CD14-positive monocyte (primary cell): Measurements from ENCODE around the gene DEFB129. TPM values are rescaled to one million over a fixed set of nuclear protein-coding genes. Genes with fewer than 3 reads are reported as not detected.

Source experiments
- DNase-seq, 3 donors: peaks; one replicate each; pipeline ENCODE4 v3.0.0-alpha.2; 2011 to 2022
- H2AFZ ChIP-seq: 2 replicates; pipeline ENCODE4 v1.6.0; 2012; ENCODE audit warnings: mild to moderate bottlenecking, low read depth, low read length, inconsistent platforms; ENCODE audit not compliant: insufficient read depth, poor library complexity, severe bottlenecking
- H3K27ac ChIP-seq, 2 donors: 1 replicate in 1 of 2; 2 replicates in 1 of 2; pipeline ENCODE4 v1.5.1; 2012 to 2013; ENCODE audit warnings: low read length in 2 of 2, control low read depth in 1 of 2, inconsistent platforms in 1 of 2, low read depth in 1 of 2, mild to moderate bottlenecking in 1 of 2
- H3K27me3 ChIP-seq, 2 donors: one replicate each; pipeline versions ENCODE4 v1.6.0 to v1.6.1; 2011 to 2013; ENCODE audit warnings: low read length in 2 of 2; ENCODE audit not compliant: control insufficient read depth in 2 of 2, insufficient read depth in 2 of 2
- H3K36me3 ChIP-seq, 2 donors: replicated peaks in 1 of 2; 1 replicate in 1 of 2; 2 replicates in 1 of 2; pipeline versions ENCODE4 v1.5.1 to v1.6.1; 2012 to 2013; ENCODE audit warnings: low read length in 2 of 2, control low read depth in 1 of 2, inconsistent platforms in 1 of 2, mild to moderate bottlenecking in 1 of 2; ENCODE audit not compliant: insufficient read depth in 2 of 2, control insufficient read depth in 1 of 2
- H3K4me1 ChIP-seq, 2 donors: 1 replicate in 1 of 2; 2 replicates in 1 of 2; pipeline versions ENCODE4 v1.5.1 to v1.6.1; 2012 to 2013; ENCODE audit warnings: low read length in 2 of 2, control low read depth in 1 of 2, inconsistent platforms in 1 of 2, mild to moderate bottlenecking in 1 of 2, moderate library complexity in 1 of 2; ENCODE audit not compliant: insufficient read depth in 2 of 2, control insufficient read depth in 1 of 2
- H3K4me2 ChIP-seq: replicated peaks from 2 replicates; pipeline ENCODE3; 2012; ENCODE audit warnings: low read length, moderate library complexity, mild to moderate bottlenecking; ENCODE audit not compliant: poor library complexity, severe bottlenecking; ENCODE audit errors: extremely low read depth
- H3K4me3 ChIP-seq, 3 experiments: fragments of 200-600 bp in 1 of 3; sonication (generic) in 1 of 3; replicated peaks in 1 of 3; 1 replicate in 2 of 3; 2 replicates in 1 of 3; pipeline ENCODE4 v1.5.1; 2011 to 2013; ENCODE audit warnings: low read length in 3 of 3, mild to moderate bottlenecking in 3 of 3, control low read depth in 2 of 3, low read depth in 2 of 3, inconsistent platforms in 1 of 3, moderate library complexity in 1 of 3
- H3K79me2 ChIP-seq: 2 replicates; pipeline ENCODE4 v1.6.0; 2012; ENCODE audit warnings: mild to moderate bottlenecking, control low read depth, inconsistent platforms, low read length, moderate library complexity; ENCODE audit not compliant: insufficient read depth
- H3K9ac ChIP-seq: 2 replicates; pipeline ENCODE4 v1.6.0; 2017; ENCODE audit warnings: low read length, mild to moderate bottlenecking; ENCODE audit not compliant: insufficient read depth, poor library complexity, severe bottlenecking
- H3K9me3 ChIP-seq, 2 donors: replicated peaks in 1 of 2; 1 replicate in 1 of 2; 2 replicates in 1 of 2; pipeline versions ENCODE4 v1.5.1 to v1.6.1; 2012 to 2013; ENCODE audit warnings: low read length in 2 of 2, control low read depth in 1 of 2; ENCODE audit not compliant: control insufficient read depth in 1 of 2, insufficient read depth in 1 of 2
- H4K20me1 ChIP-seq: 2 replicates; pipeline ENCODE4 v1.6.0; 2012; ENCODE audit warnings: mild to moderate bottlenecking, low read length, control low read depth, moderate library complexity; ENCODE audit not compliant: insufficient read depth
- H3K27ac Mint-ChIP-seq, 7 donors: one replicate each; pipeline ENCODE4 v1.8.0; 2020; ENCODE audit warnings: mild to moderate bottlenecking in 7 of 7, mixed read lengths in 7 of 7, moderate library complexity in 6 of 7, inconsistent platforms in 2 of 7
- H3K27me3 Mint-ChIP-seq, 3 donors: one replicate each; pipeline ENCODE4 v1.8.0; 2021 to 2022; ENCODE audit warnings: low read depth in 3 of 3, mild to moderate bottlenecking in 3 of 3, mixed read lengths in 3 of 3, moderate library complexity in 3 of 3, inconsistent platforms in 1 of 3
- H3K36me3 Mint-ChIP-seq, 2 donors: one replicate each; pipeline ENCODE4 v1.8.0; 2020; ENCODE audit warnings: mixed read lengths in 2 of 2, inconsistent platforms in 1 of 2, mild to moderate bottlenecking in 1 of 2
- H3K4me1 Mint-ChIP-seq: one replicate; pipeline ENCODE4 v1.8.0; 2020; ENCODE audit warnings: mild to moderate bottlenecking, mixed read lengths
- H3K4me3 Mint-ChIP-seq, 2 donors: one replicate each; pipeline ENCODE4 v1.8.0; 2020; ENCODE audit warnings: mild to moderate bottlenecking in 2 of 2, mixed read lengths in 2 of 2, moderate library complexity in 1 of 2
- H3K9me3 Mint-ChIP-seq, 7 donors: one replicate each; pipeline ENCODE4 v1.8.0; 2020 to 2022; ENCODE audit warnings: mixed read lengths in 7 of 7, mild to moderate bottlenecking in 6 of 7, moderate library complexity in 6 of 7, inconsistent platforms in 2 of 7
- WGBS: methylation state at CpG from one replicate; pipeline ENCODE4 v1.1.5; 2013; ENCODE audit warnings: missing lambda C conversion rate; ENCODE audit not compliant: insufficient coverage; 5-methylcytosine and 5-hydroxymethylcytosine counted together
- intact Hi-C, 2 donors: fragments of 100-400 bp; cut with micrococcal nuclease; formaldehyde crosslinking; loops; one replicate each; pipeline versions ENCODE4 v1.15.0 to v1.15.1; 2023
- polyA plus RNA-seq, 3 donors: library from polyadenylated mRNA; depleted of rRNA in 1 of 3; unstranded in 2 of 3; stranded (reverse) in 1 of 3; fragments of 300-500 nt in 2 of 3; fragments of >200 nt in 1 of 3; fragmentation: Illumina TruSeq in 2 of 3; gene quantifications; 1 replicate in 2 of 3; 2 replicates in 1 of 3; pipeline ENCODE4 v1.2.3, GENCODE V29; 2012 to 2021
- TF ChIP-seq, protein P1 (sequence below): fragments of 200-600 bp; IDR thresholded peaks from one replicate; pipeline ENCODE4 v1.8.0; 2022; ENCODE audit warnings: antibody characterized with exemption, mild to moderate bottlenecking

The DEFB129 gene
- polyA plus RNA-seq, 3 donors, result not detected

GRCh38 chr20:278181-278580, 51.1 kb downstream of the DEFB129 start:
- no peaks in the 10 kb centered on the region for H3K9me3 ChIP-seq
- Mint-ChIP-seq H3K9me3 (peaks cover 0 to 3% (median 2%) of the 10 kb centered on the region in 7 donors), H3K4me1 (no peaks in the 10 kb centered on the region), H3K36me3 (peaks cover 19 to 33% of the 10 kb centered on the region in 2 donors), H3K27me3 (no peaks in the 10 kb centered on the region), H3K27ac (no peak overlapping the region), H3K4me3 (no peak overlapping the region)
- 100% methylated on average over 1 of the region's 5 CpGs for WGBS
- H3K4me2 ChIP-seq, result peak overlapping the region; percentile 54
- no peaks in the 10 kb centered on the region for H3K79me2 ChIP-seq
- H3K4me3 ChIP-seq, result peak overlapping the region in 1 of 3 experiments; percentile 56
- TF ChIP-seq, protein P1, sequence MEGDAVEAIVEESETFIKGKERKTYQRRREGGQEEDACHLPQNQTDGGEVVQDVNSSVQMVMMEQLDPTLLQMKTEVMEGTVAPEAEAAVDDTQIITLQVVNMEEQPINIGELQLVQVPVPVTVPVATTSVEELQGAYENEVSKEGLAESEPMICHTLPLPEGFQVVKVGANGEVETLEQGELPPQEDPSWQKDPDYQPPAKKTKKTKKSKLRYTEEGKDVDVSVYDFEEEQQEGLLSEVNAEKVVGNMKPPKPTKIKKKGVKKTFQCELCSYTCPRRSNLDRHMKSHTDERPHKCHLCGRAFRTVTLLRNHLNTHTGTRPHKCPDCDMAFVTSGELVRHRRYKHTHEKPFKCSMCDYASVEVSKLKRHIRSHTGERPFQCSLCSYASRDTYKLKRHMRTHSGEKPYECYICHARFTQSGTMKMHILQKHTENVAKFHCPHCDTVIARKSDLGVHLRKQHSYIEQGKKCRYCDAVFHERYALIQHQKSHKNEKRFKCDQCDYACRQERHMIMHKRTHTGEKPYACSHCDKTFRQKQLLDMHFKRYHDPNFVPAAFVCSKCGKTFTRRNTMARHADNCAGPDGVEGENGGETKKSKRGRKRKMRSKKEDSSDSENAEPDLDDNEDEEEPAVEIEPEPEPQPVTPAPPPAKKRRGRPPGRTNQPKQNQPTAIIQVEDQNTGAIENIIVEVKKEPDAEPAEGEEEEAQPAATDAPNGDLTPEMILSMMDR, result no peak
- no peaks in the 10 kb centered on the region for H3K27me3 ChIP-seq
- no peak for DNase-seq
- no peaks in the 10 kb centered on the region for H4K20me1 ChIP-seq
- no peak overlapping the region for H3K9ac ChIP-seq
- H3K36me3 ChIP-seq, result peaks cover 10 to 12% of the 10 kb centered on the region in 2 donors
- no peak overlapping the region for H3K27ac ChIP-seq
- H3K4me1 ChIP-seq, result peaks cover 0 to 6% of the 10 kb centered on the region in 2 donors
- no peak overlapping the region for H2AFZ ChIP-seq
- intact Hi-C loops, result no loop called here

GRCh38 chr20:278607-279571, 51.8 kb downstream of the DEFB129 start:
- Histone ChIP-seq H3K9ac (no peak overlapping the region), H3K79me2 (no peaks in the 10 kb centered on the region), H3K4me3 (peak overlapping the region in 2 of 3 experiments; percentile 24 to 63), H3K36me3 (peaks cover 10 to 12% of the 10 kb centered on the region in 2 donors), H3K4me1 (peaks cover 0 to 6% of the 10 kb centered on the region in 2 donors), H3K9me3 (no peaks in the 10 kb centered on the region), H2AFZ (peak overlapping the region; percentile 68), H4K20me1 (no peaks in the 10 kb centered on the region), H3K27ac (no peak overlapping the region), H3K4me2 (peak overlapping the region; percentile 69), H3K27me3 (no peaks in the 10 kb centered on the region)
- Mint-ChIP-seq H3K9me3 (peaks cover 0 to 3% (median 2%) of the 10 kb centered on the region in 7 donors), H3K27me3 (peaks cover 0 to under 1% (median 0%) of the 10 kb centered on the region in 3 donors), H3K4me1 (no peaks in the 10 kb centered on the region), H3K27ac (no peak overlapping the region), H3K36me3 (peaks cover 24 to 36% of the 10 kb centered on the region in 2 donors), H3K4me3 (peak overlapping the region in 1 of 2 donors; percentile 51)
- 98% methylated on average over 54 of the region's 88 CpGs for WGBS
- intact Hi-C loops, result no loop called here
- TF ChIP-seq, protein P1, result no peak
- peak in 1 of 3 donors; percentile 46 for DNase-seq

Other genes starting within 250 kb of the DEFB129 start
- not detected for gene DEFB125, start 139.6 kb upstream of the DEFB129 start, polyA plus RNA-seq
- not detected for gene DEFB126, start 84.7 kb upstream of the DEFB129 start, polyA plus RNA-seq
- gene DEFB127, start 69.8 kb upstream of the DEFB129 start, polyA plus RNA-seq, result not detected
- not detected for gene DEFB128, start 37.5 kb upstream of the DEFB129 start, polyA plus RNA-seq
- gene DEFB132, start 30.5 kb downstream of the DEFB129 start, polyA plus RNA-seq, result not detected
- 1 to 10 TPM in 1 of 3 donors, under 1 TPM in 2; 0.28 to 9.3 (median 0.88) TPM for gene C20orf96, start 63.5 kb downstream of the DEFB129 start, polyA plus RNA-seq
- gene ZCCHC3, start 70.3 kb downstream of the DEFB129 start, polyA plus RNA-seq, result 1 to 10 TPM; 4.5 to 9.2 (median 5.6) TPM
- under 1 TPM; 0.03 to 0.51 (median 0.12) TPM for gene SOX12, start 98.3 kb downstream of the DEFB129 start, polyA plus RNA-seq
- under 1 TPM; 0.09 to 0.73 (median 0.56) TPM for gene NRSN2, start 119.9 kb downstream of the DEFB129 start, polyA plus RNA-seq
- 10 to 100 TPM in 1 of 3 donors, 1 to 10 TPM in 2; 8.0 to 17.5 (median 9.4) TPM for gene TRIB3, start 153.5 kb downstream of the DEFB129 start, polyA plus RNA-seq
- 100 to 1,000 TPM in 1 of 3 donors, 10 to 100 TPM in 2; 66.8 to 110 (median 70.8) TPM for gene RBCK1, start 181.0 kb downstream of the DEFB129 start, polyA plus RNA-seq
- 10 to 100 TPM; 10.5 to 24.7 (median 11.3) TPM for gene TBC1D20, start 235.3 kb downstream of the DEFB129 start, polyA plus RNA-seq